A673 (cell line): Measurements from ENCODE around the gene ID1. TPM values are rescaled to one million over a fixed set of nuclear protein-coding genes. Genes with fewer than 3 reads are reported as not detected.
"Not testable (repeated sequence)": the region's sequence is repeated elsewhere in the genome, so short reads cannot be mapped to it uniquely, and the experiment has no call there.

Experiments used
- BruUV-seq: library from RNA; stranded (reverse); fragments of 400-500 nt; replicated peaks from 2 replicates; lab custom pipeline; 2021; lab: Mats Ljungman, UMichigan
- CTCF ChIA-PET: fragments of 300-600 bp; sonication (Branson Sonifier 250); formaldehyde crosslinking; loops from one replicate; lab custom pipeline; 2022; ENCODE audit warnings: antibody characterized with exemption; lab: Charles Lee
- POLR2A ChIA-PET: fragments of 300-600 bp; sonication (Branson Sonifier 250); formaldehyde crosslinking; loops from one replicate; lab custom pipeline; 2022; ENCODE audit warnings: antibody characterized with exemption; ENCODE audit not compliant: low non-redundant PET; lab: Charles Lee
- DNase-seq: peaks from one replicate; pipeline ENCODE4 v3.0.0-alpha.2; 2015; ENCODE audit warnings: low spot score
- H3K27ac ChIP-seq: fragments of 200-600 bp; sonication (generic); 2 replicates; pipeline ENCODE4 v1.5.1; 2016; ENCODE audit warnings: mixed run types, low read depth, mild to moderate bottlenecking, mixed read lengths, antibody characterized with exemption, low read length; ENCODE audit not compliant: poor library complexity, severe bottlenecking
- H3K27me3 ChIP-seq: fragments of 200-600 bp; sonication (generic); replicated peaks from 2 replicates; pipeline ENCODE4 v1.6.1; 2017; ENCODE audit warnings: mixed run types, low read depth, mild to moderate bottlenecking, mixed read lengths, antibody characterized with exemption, low read length; ENCODE audit not compliant: insufficient read depth, poor library complexity
- H3K36me3 ChIP-seq: fragments of 200-600 bp; sonication (generic); 2 replicates; pipeline ENCODE4 v1.6.1; 2016; ENCODE audit warnings: mixed run types, mild to moderate bottlenecking, mixed read lengths, antibody characterized with exemption, low read length; ENCODE audit not compliant: insufficient read depth, poor library complexity, severe bottlenecking
- H3K4me1 ChIP-seq: fragments of 200-600 bp; sonication (generic); 2 replicates; pipeline ENCODE4 v1.6.1; 2017; ENCODE audit warnings: mixed run types, mild to moderate bottlenecking, mixed read lengths, antibody characterized with exemption, low read length; ENCODE audit not compliant: insufficient read depth, poor library complexity, severe bottlenecking
- H3K4me3 ChIP-seq: fragments of 200-600 bp; sonication (generic); 2 replicates; pipeline ENCODE4 v1.5.1; 2016; ENCODE audit warnings: low read depth, mixed run types, mild to moderate bottlenecking, mixed read lengths, low read length; ENCODE audit not compliant: poor library complexity, severe bottlenecking
- H3K9me3 ChIP-seq: fragments of 200-600 bp; sonication (generic); 2 replicates; pipeline ENCODE4 v1.6.1; 2016; ENCODE audit warnings: mixed run types, low read depth, mild to moderate bottlenecking, mixed read lengths, antibody characterized with exemption, low read length; ENCODE audit not compliant: poor library complexity, severe bottlenecking
- CTCF ChIP-seq: fragments of 300-800, 200-600 bp; sonication (generic); conservative IDR thresholded peaks from 2 replicates; pipeline ENCODE4 v1.5.1; 2017; ENCODE audit warnings: low read depth, mild to moderate bottlenecking, antibody characterized with exemption, low read length, moderate library complexity, mixed read lengths
- EZH2 ChIP-seq: fragments of 200-600 bp; sonication (generic); IDR thresholded peaks from 2 replicates; pipeline ENCODE4 v1.6.1; 2017; ENCODE audit warnings: borderline replicate concordance, low read depth, mild to moderate bottlenecking, mixed read lengths, antibody characterized with exemption, low read length; ENCODE audit not compliant: poor library complexity, severe bottlenecking
- intact Hi-C: fragments of 100-400 bp; cut with micrococcal nuclease; formaldehyde crosslinking; loops from one replicate; pipeline ENCODE4 v1.10.0; 2022; ENCODE audit not compliant: unreplicated experiment
- total RNA-seq: library from RNA; stranded (reverse); gene quantifications from 2 replicates; pipeline ENCODE4 v1.2.3, GENCODE V29; 2021

The ID1 gene
- total RNA-seq, 1 experiment from 2014 or later = 39.3 TPM

- no peak overlapping the region for H3K4me3 ChIP-seq
- no peaks in the 10 kb centered on the region for H3K27me3 ChIP-seq
- POLR2A ChIA-PET = no interaction called here
- no peaks in the 10 kb centered on the region for H3K4me1 ChIP-seq
- CTCF ChIA-PET = no interaction called here
- no peak for DNase-seq
- no peaks in the 10 kb centered on the region for H3K9me3 ChIP-seq
- no peak overlapping the region for H3K27ac ChIP-seq
- no peaks in the 10 kb centered on the region for H3K36me3 ChIP-seq
- BruUV-seq = no TSS peak
- no peak for TF ChIP-seq EZH2
- TF ChIP-seq CTCF = no peak
- intact Hi-C loops = no loop called here
Observed at GRCh38 chr20:31594558-31595379, 10.3 kb upstream of the ID1 start.

GRCh38 chr20:31595380-31595653, 9.8 kb upstream of the ID1 start:
- CTCF ChIA-PET = no interaction called here
- BruUV-seq = no TSS peak
- Histone ChIP-seq H3K27me3 (no peaks in the 10 kb centered on the region), H3K4me3 (no peak overlapping the region), H3K4me1 (no peaks in the 10 kb centered on the region), H3K27ac (no peak overlapping the region), H3K36me3 (no peaks in the 10 kb centered on the region), H3K9me3 (no peaks in the 10 kb centered on the region)
- TF ChIP-seq EZH2 (no peak), CTCF (no peak)
- intact Hi-C loops = no loop called here
- POLR2A ChIA-PET = no interaction called here
- DNase-seq = no peak

- no peak overlapping the region for H3K4me3 ChIP-seq
- TF ChIP-seq EZH2 = no peak
- TF ChIP-seq CTCF = no peak
- intact Hi-C loops = no loop called here
- POLR2A ChIA-PET = no interaction called here
- CTCF ChIA-PET = no interaction called here
- no peaks in the 10 kb centered on the region for H3K9me3 ChIP-seq
- no TSS peak for BruUV-seq
- no peak for DNase-seq
- H3K27me3 ChIP-seq = no peaks in the 10 kb centered on the region
- H3K27ac ChIP-seq = no peak overlapping the region
- no peaks in the 10 kb centered on the region for H3K36me3 ChIP-seq
- no peaks in the 10 kb centered on the region for H3K4me1 ChIP-seq
Observed at GRCh38 chr20:31595654-31596411, 9.3 kb upstream of the ID1 start.

GRCh38 chr20:31596412-31596715, 8.7 kb upstream of the ID1 start:
- H3K4me3 ChIP-seq, intact Hi-C loops, BruUV-seq, H3K4me1 ChIP-seq, H3K36me3 ChIP-seq, CTCF ChIA-PET, H3K9me3 ChIP-seq, H3K27ac ChIP-seq, DNase-seq, H3K27me3 ChIP-seq: not testable (repeated sequence)
- POLR2A ChIA-PET = interaction anchor here (0.6 kb wide), 1 partner anchor 127 kb away, joined by 8 read pairs; no protein-coding TSS in a partner anchor
